Fibroblast of lung (primary cell): ENCODE results near the gene ATP2B2. TPM values are rescaled to one million over a fixed set of nuclear protein-coding genes. Genes with fewer than 3 reads are reported as not detected.

Experiments used
- DNase-seq, 2 donors: peaks; one replicate each; pipeline versions ENCODE4 v3.0.0 to v3.0.0-alpha.2; 2010; ENCODE audit warnings: low read depth in 2 of 2
- H2AFZ ChIP-seq: 2 replicates; pipeline ENCODE4 v1.5.1; 2012; ENCODE audit warnings: low read length, control low read depth, inconsistent platforms
- H3K27ac ChIP-seq: 2 replicates; pipeline ENCODE4 v1.5.1; 2011; ENCODE audit warnings: low read length, control low read depth; ENCODE audit not compliant: insufficient read depth
- H3K27me3 ChIP-seq: 2 replicates; pipeline ENCODE4 v1.5.1; 2011; ENCODE audit warnings: mild to moderate bottlenecking, low read length; ENCODE audit not compliant: control insufficient read depth, insufficient read depth
- H3K36me3 ChIP-seq: 2 replicates; pipeline ENCODE4 v1.5.1; 2011; ENCODE audit warnings: low read length; ENCODE audit not compliant: control insufficient read depth, insufficient read depth
- H3K4me1 ChIP-seq: 2 replicates; pipeline ENCODE4 v1.5.1; 2011; ENCODE audit warnings: low read length; ENCODE audit not compliant: control insufficient read depth, insufficient read depth; ENCODE audit errors: extremely low read depth
- H3K4me2 ChIP-seq: 2 replicates; pipeline ENCODE4 v1.5.1; 2011; ENCODE audit warnings: low read length, control low read depth; ENCODE audit not compliant: insufficient read depth; ENCODE audit errors: extremely low read depth
- H3K4me3 ChIP-seq, 4 experiments: fragments of 200-600 bp in 1 of 4; sonication (generic) in 1 of 4; replicated peaks in 1 of 4; 2 replicates each; pipeline ENCODE4 v1.5.1; 2011 to 2016; ENCODE audit warnings: low read length in 4 of 4, low read depth in 3 of 4, mild to moderate bottlenecking in 3 of 4, control low read depth in 2 of 4, inconsistent platforms in 1 of 4, mixed read lengths in 1 of 4; ENCODE audit not compliant: insufficient read depth in 1 of 4; ENCODE audit errors: control extremely low read depth in 1 of 4
- H3K79me2 ChIP-seq: 2 replicates; pipeline ENCODE4 v1.5.1; 2012; ENCODE audit warnings: mild to moderate bottlenecking, low read length, inconsistent platforms; ENCODE audit not compliant: control insufficient read depth, insufficient read depth
- H3K9ac ChIP-seq: 2 replicates; pipeline ENCODE4 v1.5.1; 2011; ENCODE audit warnings: mild to moderate bottlenecking, low read length, control low read depth; ENCODE audit not compliant: insufficient read depth
- H3K9me3 ChIP-seq: 2 replicates; pipeline ENCODE4 v1.5.1; 2012; ENCODE audit warnings: low read depth, low read length; ENCODE audit not compliant: control insufficient read depth, insufficient read depth
- H4K20me1 ChIP-seq: 2 replicates; pipeline ENCODE4 v1.5.1; 2011; ENCODE audit warnings: low read length; ENCODE audit not compliant: control insufficient read depth, insufficient read depth; ENCODE audit errors: extremely low read depth
- CTCF ChIP-seq, 2 donors: IDR thresholded peaks in 1 of 2; conservative IDR thresholded peaks in 1 of 2; 1 replicate in 1 of 2; 2 replicates in 1 of 2; pipeline ENCODE4 v1.5.1; 2011 to 2012; ENCODE audit warnings: low read length in 2 of 2, control low read depth in 1 of 2, inconsistent platforms in 1 of 2, low read depth in 1 of 2, mild to moderate bottlenecking in 1 of 2
- EZH2 ChIP-seq: IDR thresholded peaks from 2 replicates; pipeline ENCODE4 v1.5.1; 2012; ENCODE audit warnings: low read length, control low read depth, mild to moderate bottlenecking; ENCODE audit errors: missing control alignments
- polyA plus RNA-seq, 2 donors: library from polyadenylated mRNA; depleted of rRNA in 1 of 2; stranded (reverse) in 1 of 2; unstranded in 1 of 2; fragments of >200 nt; gene quantifications; 2 replicates each; pipeline ENCODE4 v1.2.1, GENCODE V29; 2011 to 2012; ENCODE audit warnings: missing spikeins in 1 of 2
- total RNA-seq: library from RNA; depleted of rRNA; stranded (reverse); fragments of >200 nt; gene quantifications from 2 replicates; pipeline ENCODE4 v1.2.1, GENCODE V29; 2014

ATP2B2 gene
- total and polyA plus RNA-seq, 2 donors (not counting 1 experiment from before 2014, with no cell fraction given) = not detected

GRCh38 chr3:10312861-10313260 is 192.5 kb downstream of the ATP2B2 start:
- no peak overlapping the region for H2AFZ ChIP-seq
- H3K79me2 ChIP-seq = peaks cover 10% of the 10 kb centered on the region
- H3K4me1 ChIP-seq = peaks cover 6% of the 10 kb centered on the region
- no peaks in the 10 kb centered on the region for H4K20me1 ChIP-seq
- no peak overlapping the region for H3K4me3 ChIP-seq
- no peaks in the 10 kb centered on the region for H3K27me3 ChIP-seq
- H3K9me3 ChIP-seq = no peaks in the 10 kb centered on the region
- TF ChIP-seq EZH2 = no peak
- no peak for TF ChIP-seq CTCF (conservative IDR thresholded peaks at IDR 0.05 in 1 of 2, IDR thresholded peaks at IDR 0.05 in 1 of 2; ENCODE audit: low read depth in 1 of 2, low read length in 2 of 2)
- no peak overlapping the region for H3K9ac ChIP-seq
- no peak overlapping the region for H3K4me2 ChIP-seq
- DNase-seq = no peak
- no peak overlapping the region for H3K27ac ChIP-seq
- peaks cover 36% of the 10 kb centered on the region for H3K36me3 ChIP-seq

GRCh38 chr3:10312391-10312790 is 193.0 kb downstream of the ATP2B2 start:
- no peaks in the 10 kb centered on the region for H3K9me3 ChIP-seq
- no peaks in the 10 kb centered on the region for H3K27me3 ChIP-seq
- H4K20me1 ChIP-seq = no peaks in the 10 kb centered on the region
- H3K27ac ChIP-seq = no peak overlapping the region
- H3K79me2 ChIP-seq = peaks cover 6% of the 10 kb centered on the region
- H3K4me1 ChIP-seq = peaks cover 6% of the 10 kb centered on the region
- peaks cover 33% of the 10 kb centered on the region for H3K36me3 ChIP-seq
- H3K4me3 ChIP-seq = no peak overlapping the region
- H3K9ac ChIP-seq = no peak overlapping the region
- TF ChIP-seq EZH2 (no peak), CTCF (conservative IDR thresholded peaks at IDR 0.05 in 1 of 2, IDR thresholded peaks at IDR 0.05 in 1 of 2; ENCODE audit: low read depth in 1 of 2, low read length in 2 of 2) (no peak)
- DNase-seq = no peak
- no peak overlapping the region for H2AFZ ChIP-seq
- H3K4me2 ChIP-seq = no peak overlapping the region

GRCh38 chr3:10311710-10312109 is 193.7 kb downstream of the ATP2B2 start:
- TF ChIP-seq EZH2 (no peak), CTCF (conservative IDR thresholded peaks at IDR 0.05 in 1 of 2, IDR thresholded peaks at IDR 0.05 in 1 of 2; ENCODE audit: low read depth in 1 of 2, low read length in 2 of 2) (no peak)
- Histone ChIP-seq H3K4me1 (peaks cover 6% of the 10 kb centered on the region), H4K20me1 (no peaks in the 10 kb centered on the region), H3K27ac (no peak overlapping the region), H3K36me3 (peaks cover 29% of the 10 kb centered on the region), H3K4me3 (no peak overlapping the region), H3K9ac (no peak overlapping the region), H2AFZ (no peak overlapping the region), H3K79me2 (peaks cover 4% of the 10 kb centered on the region), H3K4me2 (no peak overlapping the region), H3K27me3 (no peaks in the 10 kb centered on the region), H3K9me3 (no peaks in the 10 kb centered on the region)
- DNase-seq = no peak
